SK-N-SH treated with all-trans-retinoic acid at 6 μM for 48 hours (cell line): ENCODE measurements around the gene IL36RN.

Source experiments
- ATAC-seq: fragments of 200-7000 bp; cut with Tn5 transposase; 3 replicates; pipeline ENCODE4 v1.9.1; 2020; ENCODE audit warnings: mild to moderate bottlenecking, moderate library complexity
- ARNTL ChIP-seq: fragments of 450-650 bp; formaldehyde crosslinking; IDR thresholded peaks from 2 replicates; pipeline ENCODE4 v1.5.0; 2020; ENCODE audit warnings: low read depth, mild to moderate bottlenecking, moderate library complexity, borderline replicate concordance
- BACH2 ChIP-seq: fragments of 250-450 bp; sonication (Bioruptor Pico); IDR thresholded peaks from 2 replicates; pipeline ENCODE4 v1.9.0; 2021; ENCODE audit warnings: mild to moderate bottlenecking, borderline replicate concordance
- CREB5 ChIP-seq: fragments of 250-450 bp; sonication (Bioruptor Pico); IDR thresholded peaks from 2 replicates; pipeline ENCODE4 v1.5.1; 2020; ENCODE audit warnings: low read depth, mild to moderate bottlenecking, moderate library complexity
- CSDC2 ChIP-seq: fragments of 250-450 bp; sonication (Bioruptor Pico); IDR thresholded peaks from 2 replicates; pipeline ENCODE4 v1.5.0; 2020; ENCODE audit warnings: mild to moderate bottlenecking, moderate library complexity
- CSRNP3 ChIP-seq: fragments of 250-450 bp; sonication (Bioruptor Pico); IDR thresholded peaks from 2 replicates; pipeline ENCODE4 v1.5.1; 2021; ENCODE audit warnings: mild to moderate bottlenecking, moderate library complexity
- ESRRG ChIP-seq: fragments of 250-450 bp; sonication (Bioruptor Pico); IDR thresholded peaks from 2 replicates; pipeline ENCODE4 v1.6.1; 2021; ENCODE audit warnings: mild to moderate bottlenecking
- GLIS3 ChIP-seq: fragments of 250-450 bp; sonication (Bioruptor Pico); IDR thresholded peaks from 2 replicates; pipeline ENCODE4 v1.5.0; 2020; ENCODE audit warnings: mild to moderate bottlenecking, moderate library complexity
- ISL1 ChIP-seq: fragments of 250-450 bp; sonication (Bioruptor Pico); IDR thresholded peaks from 2 replicates; pipeline ENCODE4 v2.1.2; 2022; ENCODE audit warnings: mild to moderate bottlenecking, moderate library complexity
- OSR1 ChIP-seq: fragments of 250-450 bp; sonication (Bioruptor Pico); IDR thresholded peaks from 2 replicates; pipeline ENCODE4 v1.8.0; 2022; ENCODE audit warnings: moderate library complexity, mild to moderate bottlenecking, inconsistent platforms
- PATZ1 ChIP-seq: fragments of 250-450 bp; sonication (Bioruptor Pico); IDR thresholded peaks from 2 replicates; pipeline ENCODE4 v1.8.0; 2020; ENCODE audit warnings: mild to moderate bottlenecking, moderate library complexity, borderline replicate concordance
- POU6F1 ChIP-seq: fragments of 250-450 bp; sonication (Bioruptor Pico); IDR thresholded peaks from 2 replicates; pipeline ENCODE4 v1.8.0; 2021; ENCODE audit warnings: low read depth, mild to moderate bottlenecking, moderate library complexity, borderline replicate concordance
- PPARA ChIP-seq: fragments of 250-450 bp; sonication (Bioruptor Pico); IDR thresholded peaks from 2 replicates; pipeline ENCODE4 v1.5.0; 2020; ENCODE audit warnings: mild to moderate bottlenecking, borderline replicate concordance
- TSHZ2 ChIP-seq: fragments of 250-450 bp; sonication (Bioruptor Pico); IDR thresholded peaks from 2 replicates; pipeline ENCODE4 v1.5.0; 2020; ENCODE audit warnings: mild to moderate bottlenecking, moderate library complexity
- ZC3H10 ChIP-seq: fragments of 250-450 bp; sonication (Bioruptor Pico); IDR thresholded peaks from 2 replicates; pipeline ENCODE4 v1.5.1; 2021; ENCODE audit warnings: mild to moderate bottlenecking, moderate library complexity
- ZFP3 ChIP-seq: fragments of 250-450 bp; sonication (Bioruptor Pico); IDR thresholded peaks from 2 replicates; pipeline ENCODE4 v1.5.0; 2020; ENCODE audit warnings: mild to moderate bottlenecking, moderate library complexity
- ZNF565 ChIP-seq: fragments of 450-650 bp; formaldehyde crosslinking; conservative IDR thresholded peaks from 2 replicates; pipeline ENCODE4 v1.5.0; 2020; ENCODE audit warnings: low read depth, mild to moderate bottlenecking, moderate library complexity
- ZNF70 ChIP-seq: fragments of 450-650 bp; formaldehyde crosslinking; IDR thresholded peaks from 2 replicates; pipeline ENCODE4 v1.5.0; 2020; ENCODE audit warnings: mild to moderate bottlenecking, moderate library complexity

Gene IL36RN

GRCh38 chr2:113102133-113102532 is 43.1 kb downstream of the IL36RN start (continued):
- TF ChIP-seq TSHZ2 (CRISPR knock-in tag) (no peak), ZFP3 (CRISPR knock-in tag) (no peak), ZNF565 (CRISPR knock-in tag) (no peak), GLIS3 (no peak), OSR1 (CRISPR knock-in tag) (no peak), ESRRG (CRISPR knock-in tag) (no peak)

- ATAC-seq = no peak
- TF ChIP-seq ISL1 (CRISPR knock-in tag) (no peak), BACH2 (no peak), ARNTL (CRISPR knock-in tag) (no peak)
Measured at GRCh38 chr2:113103277-113103676, 44.3 kb downstream of the IL36RN start.

GRCh38 chr2:113104054-113104611 is 45.1 kb downstream of the IL36RN start:
- ATAC-seq = no peak
- TF ChIP-seq CREB5 (no peak), TSHZ2 (CRISPR knock-in tag) (no peak), ZC3H10 (CRISPR knock-in tag) (no peak), ARNTL (CRISPR knock-in tag) (no peak), ZNF70 (CRISPR knock-in tag) (no peak), PPARA (CRISPR knock-in tag) (no peak), PATZ1 (no peak), OSR1 (CRISPR knock-in tag) (no peak), ZNF565 (CRISPR knock-in tag) (no peak), CSRNP3 (CRISPR knock-in tag) (no peak), POU6F1 (no peak), CSDC2 (no peak), GLIS3 (no peak), ESRRG (CRISPR knock-in tag) (no peak), ISL1 (CRISPR knock-in tag) (no peak)
